T-helper 2 cell treated with Interferon-gamma antibody and Interleukin-4, amounts not matched to agents 5 μg/mL and 100 μg/mL, for 36 hours (primary cell): ENCODE results near the gene KRTAP1-5.

Experiments
- DNase-seq: peaks from one replicate; pipeline ENCODE4 v3.0.0; 2021; ENCODE audit warnings: low spot score
- H3K27ac Mint-ChIP-seq: one replicate; pipeline ENCODE4 v1.8.0; 2021; ENCODE audit warnings: mild to moderate bottlenecking, mixed read lengths
- H3K27me3 Mint-ChIP-seq: one replicate; pipeline ENCODE4 v1.8.0; 2021; ENCODE audit warnings: low read depth, mixed read lengths
- H3K36me3 Mint-ChIP-seq: one replicate; pipeline ENCODE4 v1.8.0; 2021; ENCODE audit warnings: low read depth, mixed read lengths
- H3K4me1 Mint-ChIP-seq: one replicate; pipeline ENCODE4 v1.8.0; 2021; ENCODE audit warnings: low read depth, mixed read lengths
- H3K4me3 Mint-ChIP-seq: one replicate; pipeline ENCODE4 v1.8.0; 2022; ENCODE audit warnings: mild to moderate bottlenecking, moderate library complexity, mixed read lengths
- H3K9me3 Mint-ChIP-seq: one replicate; pipeline ENCODE4 v1.8.0; 2021; ENCODE audit warnings: mixed read lengths

Gene KRTAP1-5

GRCh38 chr17:40980596-40980995 is 46.4 kb downstream of the KRTAP1-5 start:
- Mint-ChIP-seq H3K27me3 (peaks cover 8% of the 10 kb centered on the region), H3K36me3 (no peaks in the 10 kb centered on the region), H3K4me1 (no peaks in the 10 kb centered on the region), H3K4me3 (no peak overlapping the region), H3K27ac (no peak overlapping the region), H3K9me3 (no peaks in the 10 kb centered on the region)
- no peak for DNase-seq

DNA sequence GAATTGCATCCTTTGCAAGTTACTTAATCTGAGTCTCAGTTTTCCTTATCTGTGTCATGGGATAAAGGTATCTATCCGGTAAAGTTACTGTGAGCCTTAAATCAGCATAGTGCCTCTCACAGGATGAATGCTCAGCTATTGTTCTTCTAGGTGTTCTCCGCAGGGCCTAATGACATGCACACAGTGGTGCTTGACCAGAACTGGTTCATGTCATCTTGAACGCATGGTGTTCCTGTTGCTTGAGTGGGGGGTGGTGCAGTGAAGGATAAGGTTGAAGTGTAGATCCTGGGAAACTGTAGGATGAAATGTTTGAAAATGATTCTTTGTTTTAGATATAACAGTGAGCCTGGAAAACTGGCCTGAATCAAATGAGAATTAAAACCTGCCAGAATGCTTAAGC is 46.9 kb downstream of the KRTAP1-5 start:
- Mint-ChIP-seq H3K36me3 (no peaks in the 10 kb centered on the region), H3K4me3 (no peak overlapping the region), H3K9me3 (no peaks in the 10 kb centered on the region), H3K27ac (no peak overlapping the region), H3K4me1 (no peaks in the 10 kb centered on the region), H3K27me3 (peaks cover 6% of the 10 kb centered on the region)
- no peak for DNase-seq

GRCh38 chr17:40978575-40979151 is 48.3 kb downstream of the KRTAP1-5 start:
- H3K9me3 Mint-ChIP-seq: no peaks in the 10 kb centered on the region
- H3K4me3 Mint-ChIP-seq: no peak overlapping the region
- no peaks in the 10 kb centered on the region for H3K36me3 Mint-ChIP-seq
- H3K27me3 Mint-ChIP-seq: peaks cover 3% of the 10 kb centered on the region
- no peaks in the 10 kb centered on the region for H3K4me1 Mint-ChIP-seq
- no peak overlapping the region for H3K27ac Mint-ChIP-seq
- no peak for DNase-seq
